Skeletal muscle tissue (tissue), 5 donors: Measurements from ENCODE around the gene PRRC2B. TPM values are rescaled to one million over a fixed set of nuclear protein-coding genes. Genes with fewer than 3 reads are reported as not detected.
A peak's percentile ranks its signal among the peaks of the same experiment; 100 is the strongest.
"Not testable (repeated sequence)": the region's sequence is repeated elsewhere in the genome, so short reads cannot be mapped to it uniquely, and the experiment has no call there.

Experiments used
- H3K27ac ChIP-seq: one replicate; pipeline ENCODE4 v1.7.0; 2013; ENCODE audit warnings: mild to moderate bottlenecking, low read depth, low read length, inconsistent platforms
- H3K27me3 ChIP-seq, 3 donors: one replicate each; pipeline ENCODE4 v1.7.0; 2013; ENCODE audit warnings: low read length in 3 of 3; ENCODE audit not compliant: control insufficient read depth in 3 of 3, insufficient read depth in 3 of 3
- H3K36me3 ChIP-seq, 3 donors: one replicate each; pipeline ENCODE4 v1.7.0; 2013; ENCODE audit warnings: low read length in 3 of 3; ENCODE audit not compliant: control insufficient read depth in 3 of 3, insufficient read depth in 3 of 3
- H3K4me1 ChIP-seq, 3 donors: one replicate each; pipeline ENCODE4 v1.7.0; 2013; ENCODE audit warnings: low read length in 3 of 3, mild to moderate bottlenecking in 3 of 3; ENCODE audit not compliant: control insufficient read depth in 3 of 3, insufficient read depth in 3 of 3
- H3K4me3 ChIP-seq, 3 donors: one replicate each; pipeline ENCODE4 v1.7.0; 2013; ENCODE audit warnings: low read length in 3 of 3
- H3K9ac ChIP-seq, 3 donors: one replicate each; pipeline ENCODE4 v1.7.0; 2013; ENCODE audit warnings: low read length in 3 of 3, mild to moderate bottlenecking in 3 of 3, moderate library complexity in 2 of 3, low read depth in 1 of 3
- H3K9me3 ChIP-seq, 3 donors: one replicate each; pipeline ENCODE4 v1.7.0; 2013; ENCODE audit warnings: low read length in 3 of 3; ENCODE audit not compliant: control insufficient read depth in 3 of 3
- small RNA-seq: library from RNA; depleted of rRNA; stranded (forward); fragments of <200 nt; gene quantifications from one replicate; pipeline ENCODE3, GENCODE V24; 2014
- total RNA-seq: library from RNA; depleted of rRNA; stranded (reverse); fragments of >200 nt; gene quantifications from one replicate; pipeline ENCODE4 v1.2.3, GENCODE V29; 2014
- donor health status: Osteomylitis.

The PRRC2B gene
- total RNA-seq, 1 donor from 2014 or later, result 68.4 TPM

DNA sequence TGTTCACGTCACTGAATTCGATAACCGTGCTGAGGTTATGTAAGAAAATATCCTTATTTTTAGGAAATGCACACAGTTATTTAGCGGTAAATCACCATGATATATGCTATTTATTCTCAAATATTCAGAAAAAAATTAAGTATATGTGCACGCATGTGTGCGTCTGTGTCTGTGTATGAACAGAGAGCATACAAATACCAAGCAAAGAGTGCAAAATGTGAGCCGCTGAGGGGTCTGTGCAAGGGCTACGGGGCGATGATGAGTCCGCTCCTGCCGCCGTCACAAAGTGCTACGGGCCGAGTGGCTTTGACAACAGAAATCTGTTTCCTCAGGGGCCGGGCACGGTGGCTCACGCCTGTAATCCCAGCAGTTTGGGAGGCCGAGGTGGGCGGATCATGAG is 144.1 kb downstream of the PRRC2B start:
- Histone ChIP-seq H3K36me3 (no peaks in the 10 kb centered on the region), H3K27me3 (no peaks in the 10 kb centered on the region), H3K27ac (no peak overlapping the region), H3K9me3 (no peaks in the 10 kb centered on the region), H3K4me1 (no peaks in the 10 kb centered on the region), H3K4me3 (no peak overlapping the region), H3K9ac (no peak overlapping the region)

- peaks cover 0 to 7% (median 3%) of the 10 kb centered on the region in 3 donors for H3K9me3 ChIP-seq
- H3K27ac ChIP-seq, result no peak overlapping the region
- no peaks in the 10 kb centered on the region for H3K4me1 ChIP-seq
- no peak overlapping the region for H3K4me3 ChIP-seq
- H3K36me3 ChIP-seq, result no peaks in the 10 kb centered on the region
- peaks cover 0 to 6% (median 0%) of the 10 kb centered on the region in 3 donors for H3K27me3 ChIP-seq
- no peak overlapping the region for H3K9ac ChIP-seq
Measured at GRCh38 chr9:131539223-131539923, 145.5 kb downstream of the PRRC2B start.

- Histone ChIP-seq H3K9me3 (peaks cover 0 to 8% (median 3%) of the 10 kb centered on the region in 3 donors), H3K27me3 (peaks cover 23 to 35% (median 29%) of the 10 kb centered on the region in 3 donors), H3K4me1 (peaks cover 0 to 8% (median 7%) of the 10 kb centered on the region in 3 donors), H3K9ac (no peak overlapping the region), H3K4me3 (no peak overlapping the region), H3K27ac (no peak overlapping the region), H3K36me3 (no peaks in the 10 kb centered on the region)
Measured at GRCh38 chr9:131543141-131543540, 149.3 kb downstream of the PRRC2B start.

- Histone ChIP-seq H3K9me3 (peaks cover 0 to 8% (median 3%) of the 10 kb centered on the region in 3 donors), H3K27ac (no peak within 1 kb of the TSS), H3K36me3 (no peaks in the 10 kb centered on the region), H3K4me3 (peak within 1 kb of the TSS in 1 of 3 donors; percentile 35), H3K4me1 (peaks cover 0 to 8% (median 7%) of the 10 kb centered on the region in 3 donors), H3K9ac (peak within 1 kb of the TSS in 1 of 3 donors; percentile 8), H3K27me3 (peaks cover 37 to 43% (median 40%) of the 10 kb centered on the region in 3 donors)
Measured at GRCh38 chr9:131545003-131545785, 151.3 kb downstream of the PRRC2B start, which contains the start of gene PRRT1B. TSS of gene PRRT1B (plus strand) at chr9:131545523. CDS start at chr9:131545616, 93 bp downstream.

GRCh38 chr9:131545786-131546335 is 152.0 kb downstream of the PRRC2B start:
- H3K9ac ChIP-seq, result no peak overlapping the region
- H3K36me3 ChIP-seq, result no peaks in the 10 kb centered on the region
- no peak overlapping the region for H3K27ac ChIP-seq
- H3K27me3 ChIP-seq, result peaks cover 37 to 43% (median 40%) of the 10 kb centered on the region in 3 donors
- peaks cover 0 to 8% (median 7%) of the 10 kb centered on the region in 3 donors for H3K4me1 ChIP-seq
- peaks cover 0 to 8% (median 3%) of the 10 kb centered on the region in 3 donors for H3K9me3 ChIP-seq
- H3K4me3 ChIP-seq, result no peak overlapping the region

- no peak overlapping the region for H3K27ac ChIP-seq
- H3K9me3 ChIP-seq, result peaks cover 0 to 8% (median 3%) of the 10 kb centered on the region in 3 donors
- peaks cover 0 to 8% (median 7%) of the 10 kb centered on the region in 3 donors for H3K4me1 ChIP-seq
- H3K4me3 ChIP-seq, result peak overlapping the region in 2 of 3 donors; percentile 9 to 29
- H3K27me3 ChIP-seq, result peaks cover 37 to 43% (median 40%) of the 10 kb centered on the region in 3 donors
- no peaks in the 10 kb centered on the region for H3K36me3 ChIP-seq
- no peak overlapping the region for H3K9ac ChIP-seq
Measured at GRCh38 chr9:131546336-131547084, 152.6 kb downstream of the PRRC2B start.

DNA sequence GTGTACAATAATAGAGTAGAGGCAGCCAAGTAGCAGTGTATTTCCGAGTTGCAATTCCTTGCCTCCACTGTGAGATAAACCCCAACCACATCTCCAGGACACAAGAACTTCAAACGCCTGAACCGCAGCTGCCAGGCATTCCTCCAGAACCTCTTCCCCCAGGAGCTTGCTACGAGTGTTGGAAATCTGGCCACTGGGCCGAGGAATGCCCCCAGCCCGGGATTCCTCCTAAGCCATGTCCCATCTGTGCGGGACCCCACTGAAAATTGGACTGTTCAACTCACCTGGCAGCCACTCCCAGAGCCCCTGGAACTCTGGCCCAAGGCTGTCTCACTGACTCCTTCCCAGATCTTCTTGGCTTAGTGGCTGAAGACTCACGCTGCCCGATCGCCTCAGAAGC is 155.3 kb downstream of the PRRC2B start:
- not testable (repeated sequence) for H3K4me1 ChIP-seq, H3K36me3 ChIP-seq, H3K9me3 ChIP-seq, H3K9ac ChIP-seq, H3K4me3 ChIP-seq, H3K27ac ChIP-seq
- peaks cover 51 to 53% (median 51%) of the 10 kb centered on the region in 3 donors for H3K27me3 ChIP-seq

Small RNA genes within 50 kb of the gene (small RNA-seq; reads per million reads assigned to genes)
- gene SNORD62A (0.16 reads per million), gene SNORD62B (0.09 reads per million)

Other genes starting within 250 kb of the PRRC2B start
- 14.6 TPM for gene FAM78A, start 117.6 kb upstream of the PRRC2B start, total RNA-seq
- gene PLPP7, start 104.4 kb upstream of the PRRC2B start, total RNA-seq, result 34.4 TPM
- 18.8 TPM for gene POMT1, start 108.8 kb downstream of the PRRC2B start, total RNA-seq
- 9.4 TPM for gene UCK1, start 137.2 kb downstream of the PRRC2B start, total RNA-seq
- gene PRRT1B, start 151.4 kb downstream of the PRRC2B start, total RNA-seq, result not detected